Measurements from ENCODE around the gene CIAO2B.

CIAO2B gene

GRCh38 chr16:66919569-66920298, 14.5 kb downstream of the CIAO2B start:
- DNase-seq (ENCODE audit: low read depth): no peak

GRCh38 chr16:66918803-66919568, 15.2 kb downstream of the CIAO2B start, which contains the start of gene CDH16:
Gene CDH16, minus strand, starts transcription at chr16:66918885. Its CDS starts 820 bp downstream, at chr16:66918065.
- no peak for DNase-seq (ENCODE audit: low read depth)

GRCh38 chr16:66918355-66918754, 15.8 kb downstream of the CIAO2B start:
- no peak for DNase-seq (ENCODE audit: low read depth)

GRCh38 chr16:66917741-66918140, 16.5 kb downstream of the CIAO2B start:
- DNase-seq (ENCODE audit: low read depth): no peak

- no peak for DNase-seq (ENCODE audit: low read depth)
Observed at GRCh38 chr16:66916518-66916917, 17.7 kb downstream of the CIAO2B start.

- DNase-seq (ENCODE audit: low read depth): no peak
Observed at GRCh38 chr16:66915041-66915440, 19.2 kb downstream of the CIAO2B start.

GRCh38 chr16:66914541-66914940, 19.7 kb downstream of the CIAO2B start:
- no peak for DNase-seq (ENCODE audit: low read depth)

- DNase-seq (ENCODE audit: low read depth): no peak
Observed at GRCh38 chr16:66913711-66914110, 20.5 kb downstream of the CIAO2B start.

GRCh38 chr16:66913081-66913480, 21.1 kb downstream of the CIAO2B start:
- DNase-seq (ENCODE audit: low read depth): no peak

GRCh38 chr16:66911801-66912200, 22.4 kb downstream of the CIAO2B start:
- no peak for DNase-seq (ENCODE audit: low read depth)

GRCh38 chr16:66911112-66911511, 23.1 kb downstream of the CIAO2B start:
- no peak for DNase-seq (ENCODE audit: low read depth)

GRCh38 chr16:66910175-66910940, 23.8 kb downstream of the CIAO2B start:
- no peak for DNase-seq (ENCODE audit: low read depth)

GRCh38 chr16:66908762-66909559, 25.2 kb downstream of the CIAO2B start:
- no peak for DNase-seq (ENCODE audit: low read depth)

- DNase-seq (ENCODE audit: low read depth): no peak
Observed at GRCh38 chr16:66908116-66908515, 26.1 kb downstream of the CIAO2B start.

- DNase-seq (ENCODE audit: low read depth): no peak
Observed at GRCh38 chr16:66906916-66907836, 27.0 kb downstream of the CIAO2B start.

- no peak for DNase-seq (ENCODE audit: low read depth)
Observed at GRCh38 chr16:66905633-66906539, 28.3 kb downstream of the CIAO2B start.

GRCh38 chr16:66904846-66905632, 29.2 kb downstream of the CIAO2B start:
- DNase-seq (ENCODE audit: low read depth): no peak

GRCh38 chr16:66904428-66904845, 29.8 kb downstream of the CIAO2B start:
- DNase-seq (ENCODE audit: low read depth): no peak
